GM18505 (cell line): Measurements from ENCODE around the gene TBC1D4.

ENCODE experiments used
- ATAC-seq: cut with Tn5 transposase; IDR thresholded peaks from one replicate; pipeline ENCODE4 v1.9.1; 2021; ENCODE audit not compliant: unreplicated experiment
- POLR2A ChIP-seq: IDR thresholded peaks from 4 replicates; pipeline ENCODE4 v1.6.1; 2011; ENCODE audit warnings: borderline replicate concordance; ENCODE audit not compliant: insufficient read depth, insufficient read length; ENCODE audit errors: extremely low read depth

Gene TBC1D4

DNA sequence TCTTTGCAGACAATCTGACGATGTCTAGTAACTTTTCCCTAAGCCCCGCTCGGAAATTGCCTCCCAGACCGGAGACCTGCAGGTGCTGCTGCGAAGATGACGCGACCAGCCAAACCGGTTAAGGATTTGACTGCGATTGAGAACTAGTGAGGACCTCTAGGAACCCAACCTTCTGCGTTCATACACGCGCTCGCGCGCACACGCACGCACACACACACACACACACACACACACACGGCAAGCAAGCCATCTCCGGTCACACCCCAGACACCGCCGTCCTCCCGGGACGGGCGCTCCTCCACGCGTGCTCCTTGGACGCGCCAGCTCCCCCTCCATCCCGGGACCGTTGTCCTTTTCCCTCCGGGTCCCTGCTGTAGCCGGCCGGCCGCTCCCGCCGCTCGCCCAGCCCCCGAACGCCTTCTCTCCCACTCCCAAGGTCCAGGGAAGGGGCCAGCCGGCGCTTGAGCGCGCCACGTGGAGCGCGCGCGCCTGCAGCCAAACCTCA, 1.2 kb downstream of the TBC1D4 start:
- ATAC-seq, result peak; percentile 24
- TF ChIP-seq POLR2A, result peak; percentile 53

DNA sequence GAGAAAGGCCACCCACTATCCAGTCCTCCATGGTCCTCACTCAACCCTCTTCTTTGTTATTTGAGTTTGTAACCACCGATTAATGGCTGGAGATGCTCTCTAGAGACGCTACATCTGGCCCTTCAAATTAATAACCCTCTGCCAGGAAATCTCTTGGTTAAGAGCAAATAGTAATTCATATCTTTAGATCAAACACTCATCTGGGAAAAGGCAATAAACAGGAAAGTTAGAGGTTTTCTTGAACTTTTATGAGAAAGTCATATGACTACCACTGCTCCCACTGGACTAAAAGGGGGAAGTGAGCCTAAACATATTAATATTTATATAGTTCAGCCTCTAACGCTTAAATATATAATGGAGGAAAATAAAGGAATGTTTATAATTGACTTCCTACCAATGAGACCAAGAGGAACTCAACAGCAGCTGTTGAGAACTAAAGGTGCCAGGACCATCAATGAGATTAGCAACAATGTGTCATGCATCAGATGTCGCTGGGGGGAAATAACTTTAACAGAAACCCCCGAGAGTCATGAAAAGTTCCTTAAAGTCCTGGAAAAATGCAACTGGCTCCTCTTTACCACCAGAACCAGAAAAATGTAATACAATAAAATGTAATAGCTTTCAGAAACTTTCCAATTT, 2.7 kb downstream of the TBC1D4 start:
- TF ChIP-seq POLR2A, result no peak
- no peak for ATAC-seq

DNA sequence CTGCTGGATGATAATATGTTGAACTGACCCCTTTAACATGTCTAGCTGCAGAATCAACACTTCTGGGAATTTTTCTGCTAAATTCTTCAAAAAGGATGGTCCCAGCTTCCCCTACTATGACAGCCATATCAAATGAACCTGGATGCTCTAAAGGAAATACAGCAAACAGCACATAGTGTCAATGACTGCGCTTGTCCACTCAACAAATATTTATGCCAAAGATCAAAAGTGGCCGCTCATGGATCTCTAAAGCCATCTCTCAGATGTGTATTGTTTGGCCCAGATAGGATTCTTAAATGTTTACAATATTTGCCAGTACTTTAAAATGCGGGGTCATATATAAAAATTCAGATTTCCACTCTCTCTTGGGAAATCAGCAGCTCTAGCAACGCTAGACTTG, 3.3 kb downstream of the TBC1D4 start:
- no peak for TF ChIP-seq POLR2A
- ATAC-seq, result no peak

DNA sequence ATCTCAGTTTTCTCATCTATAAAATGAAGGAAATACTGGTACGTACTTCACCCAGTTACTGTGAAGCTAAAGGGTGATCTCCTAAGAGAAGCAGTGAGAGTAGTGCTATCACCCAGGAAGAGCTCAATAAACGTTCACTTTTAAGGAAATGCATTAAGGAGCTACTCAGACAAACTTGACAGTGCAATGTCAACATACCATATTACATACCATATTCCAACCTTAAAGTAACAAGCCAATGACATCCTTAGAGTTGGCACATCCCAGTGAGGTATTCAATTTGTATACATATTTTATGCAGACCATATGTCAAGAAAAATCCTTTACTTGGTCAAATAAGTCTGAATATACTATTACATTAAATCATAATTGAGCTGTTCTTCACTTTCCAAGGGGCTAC, 7.0 kb downstream of the TBC1D4 start:
- ATAC-seq, result no peak
- TF ChIP-seq POLR2A, result no peak

DNA sequence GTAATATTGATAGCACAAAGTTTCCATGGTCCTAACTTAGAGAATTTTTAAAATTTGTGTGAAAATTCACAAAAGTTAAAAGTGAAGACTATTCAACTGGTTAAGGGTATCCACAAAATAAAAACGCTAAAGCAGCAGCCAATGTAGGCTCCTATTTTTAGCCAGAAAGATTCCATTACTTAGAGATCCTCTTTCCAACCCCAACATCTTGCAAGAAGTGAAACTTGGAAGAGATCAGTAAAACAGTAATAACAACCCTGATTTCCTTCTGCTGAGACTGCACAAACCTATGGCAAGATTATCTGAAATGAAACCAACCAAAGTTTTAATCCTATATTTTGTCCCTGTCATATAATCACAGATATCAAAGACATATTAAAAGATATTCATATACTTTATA, 8.5 kb downstream of the TBC1D4 start:
- ATAC-seq, result no peak
- no peak for TF ChIP-seq POLR2A

DNA sequence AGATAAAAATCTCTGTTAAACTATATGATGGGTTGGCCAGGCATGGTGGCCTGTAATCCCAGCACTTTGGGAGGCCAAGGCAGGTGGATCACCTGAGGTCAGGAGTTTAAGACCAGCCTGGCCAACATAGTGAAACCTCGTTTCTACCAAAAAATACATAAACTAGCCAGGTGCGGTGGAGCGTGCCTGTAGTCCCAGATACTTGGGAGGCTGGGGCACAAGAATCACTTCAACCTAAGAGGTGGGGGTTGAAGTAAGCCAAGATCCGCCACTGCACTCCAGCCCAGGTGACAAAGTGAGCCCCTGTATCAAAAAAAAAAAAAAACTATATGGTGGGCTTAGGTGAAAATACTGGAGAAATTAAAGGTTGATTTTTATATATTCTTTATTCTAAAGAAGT, 11.3 kb downstream of the TBC1D4 start:
- no peak for TF ChIP-seq POLR2A
- no peak for ATAC-seq

DNA sequence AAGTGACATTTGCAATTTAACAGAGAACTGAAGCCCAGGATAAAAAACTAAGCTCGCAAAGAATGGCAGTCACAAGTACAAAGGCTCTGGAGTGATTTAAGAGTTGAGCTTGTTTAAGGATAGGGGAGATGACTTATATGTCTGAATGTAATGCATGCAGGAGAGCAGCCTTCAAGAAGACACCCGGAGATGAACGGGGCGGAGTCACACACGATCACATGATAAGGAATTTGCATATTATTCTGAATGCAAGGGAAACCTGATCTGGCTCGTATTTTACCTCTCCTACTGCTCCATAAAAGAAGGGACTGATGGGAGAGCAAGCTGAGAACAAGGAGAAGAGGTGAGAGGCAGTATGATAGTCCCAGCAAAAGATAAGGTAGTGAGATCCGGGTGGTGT, 12.9 kb downstream of the TBC1D4 start:
- no peak for ATAC-seq
- TF ChIP-seq POLR2A, result no peak

DNA sequence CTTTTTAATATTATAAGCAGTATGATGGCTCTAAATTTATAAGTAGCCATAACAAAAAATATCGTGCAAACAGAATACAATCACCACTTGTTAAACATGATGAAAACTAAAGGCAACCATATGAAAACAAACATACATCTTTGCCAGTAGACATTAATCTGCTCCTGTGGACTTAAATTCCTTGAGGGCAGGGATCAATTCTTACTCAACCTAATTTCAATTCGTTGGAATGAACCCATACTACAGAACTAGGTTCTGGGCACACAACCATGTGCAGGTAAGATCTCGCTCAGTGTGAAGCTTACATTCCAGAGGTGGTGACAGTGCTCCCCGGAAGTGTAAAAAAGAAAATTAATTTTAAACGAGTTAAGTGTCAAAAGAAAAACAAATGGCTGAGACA, 13.4 kb downstream of the TBC1D4 start:
- no peak for ATAC-seq
- TF ChIP-seq POLR2A, result no peak

DNA sequence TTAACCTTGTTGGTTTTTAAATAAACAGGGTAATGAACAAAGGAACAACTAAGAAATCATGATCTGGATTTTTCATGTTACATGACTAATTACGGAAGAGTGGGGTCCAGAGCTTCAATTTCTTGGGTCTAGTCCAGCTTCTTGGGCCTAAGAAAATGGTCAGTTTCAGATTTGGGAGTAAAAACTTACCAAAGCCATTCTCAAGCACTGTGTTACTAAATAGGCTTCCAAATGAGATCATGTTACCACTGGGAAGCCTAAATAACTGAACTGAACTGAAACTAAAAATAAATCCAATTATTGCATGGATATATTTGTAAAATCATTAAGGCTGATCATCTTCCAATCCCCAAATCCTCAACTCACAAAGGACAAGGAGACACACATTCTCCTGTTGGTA, 13.9 kb downstream of the TBC1D4 start:
- TF ChIP-seq POLR2A, result no peak
- no peak for ATAC-seq

DNA sequence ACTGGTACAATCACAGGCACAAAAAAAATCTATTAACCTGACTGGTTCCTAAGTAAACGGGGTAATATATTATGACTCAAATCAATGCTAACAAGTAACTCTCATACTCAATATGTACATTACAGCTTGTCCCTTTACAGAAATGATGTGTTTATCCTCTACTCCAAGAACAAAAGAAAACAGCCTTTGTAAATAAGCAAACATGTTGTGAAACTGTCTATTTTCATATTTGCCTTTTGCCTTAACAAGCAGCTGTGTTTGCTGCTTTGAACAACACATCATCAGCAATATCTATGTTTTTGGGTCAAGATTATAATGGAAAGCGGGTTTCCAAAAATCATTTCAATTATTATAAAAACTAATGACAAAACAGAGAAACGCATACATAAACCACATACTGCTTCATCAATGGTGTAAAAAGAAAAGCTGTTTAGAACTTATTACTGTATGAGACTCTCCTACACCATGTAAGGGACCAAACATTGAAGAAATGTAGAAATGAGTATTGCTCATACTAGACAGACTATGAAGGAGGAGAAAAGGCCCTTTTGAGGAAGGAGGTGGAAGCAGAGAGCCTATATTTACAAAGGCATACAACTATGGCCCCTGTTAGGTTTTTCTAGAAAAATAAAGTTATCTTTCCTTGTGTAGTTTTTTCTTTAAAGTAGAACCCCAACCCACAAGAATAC, 14.8 kb downstream of the TBC1D4 start:
- no peak for TF ChIP-seq POLR2A

DNA sequence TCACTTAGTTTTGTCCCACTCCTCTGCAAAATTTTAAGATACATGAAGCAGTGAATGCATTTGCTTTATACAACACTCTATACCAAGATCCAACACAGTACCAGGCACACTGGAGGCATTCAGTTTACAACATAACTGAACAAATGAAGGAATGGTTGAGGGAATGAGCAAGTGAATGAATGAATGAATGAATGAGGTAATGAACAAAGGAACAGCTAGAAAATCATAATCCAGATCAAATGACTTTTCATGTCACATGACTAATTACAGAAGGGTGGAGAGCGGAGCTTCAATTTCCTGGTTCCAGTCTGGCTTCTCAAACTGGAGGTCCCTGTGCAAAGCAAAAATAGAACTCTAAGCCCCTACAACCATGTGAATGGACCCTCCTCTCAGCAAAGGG, 16.7 kb downstream of the TBC1D4 start:
- ATAC-seq, result no peak
- no peak for TF ChIP-seq POLR2A

More for the DNA sequence above, 14.8 kb downstream of the TBC1D4 start:
- ATAC-seq, result no peak

DNA sequence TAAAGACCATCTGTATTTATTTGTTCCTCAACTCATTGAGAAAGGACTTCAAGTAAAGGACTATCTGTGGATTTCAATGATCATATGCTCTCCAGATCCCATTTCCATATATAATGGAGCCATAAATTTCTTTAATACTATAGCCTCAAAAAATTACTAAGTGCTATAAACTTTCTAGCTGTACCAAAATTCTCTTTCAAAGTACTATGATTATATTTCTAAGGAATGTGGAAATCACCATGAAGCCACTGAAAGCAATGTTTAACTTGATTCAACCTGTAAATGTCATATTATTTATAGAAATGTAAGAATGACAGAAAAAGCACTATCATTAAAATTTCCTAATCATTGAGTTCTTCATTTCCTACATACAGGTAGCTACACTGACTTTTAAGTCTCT, 20.7 kb downstream of the TBC1D4 start:
- no peak for ATAC-seq
- TF ChIP-seq POLR2A, result no peak

DNA sequence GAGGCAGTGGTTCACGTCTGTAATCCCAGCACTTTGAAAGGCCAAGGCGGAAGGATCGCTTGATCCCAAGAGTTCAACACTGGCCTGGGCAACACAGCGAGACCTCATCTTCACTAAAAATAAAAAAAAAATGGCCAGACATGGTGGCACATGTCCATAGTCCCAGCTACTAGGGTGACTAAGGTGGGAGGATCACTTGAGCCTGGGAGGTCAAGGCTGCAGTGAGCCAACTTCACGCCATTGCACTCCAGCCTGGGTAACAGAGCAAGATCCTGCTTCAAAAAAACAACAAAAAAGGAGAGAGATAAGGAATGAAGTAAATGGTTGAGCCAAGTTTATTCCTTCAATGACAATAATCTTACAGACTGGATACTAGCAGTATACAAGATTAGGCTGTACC, 21.3 kb downstream of the TBC1D4 start:
- no peak for TF ChIP-seq POLR2A
- no peak for ATAC-seq

DNA sequence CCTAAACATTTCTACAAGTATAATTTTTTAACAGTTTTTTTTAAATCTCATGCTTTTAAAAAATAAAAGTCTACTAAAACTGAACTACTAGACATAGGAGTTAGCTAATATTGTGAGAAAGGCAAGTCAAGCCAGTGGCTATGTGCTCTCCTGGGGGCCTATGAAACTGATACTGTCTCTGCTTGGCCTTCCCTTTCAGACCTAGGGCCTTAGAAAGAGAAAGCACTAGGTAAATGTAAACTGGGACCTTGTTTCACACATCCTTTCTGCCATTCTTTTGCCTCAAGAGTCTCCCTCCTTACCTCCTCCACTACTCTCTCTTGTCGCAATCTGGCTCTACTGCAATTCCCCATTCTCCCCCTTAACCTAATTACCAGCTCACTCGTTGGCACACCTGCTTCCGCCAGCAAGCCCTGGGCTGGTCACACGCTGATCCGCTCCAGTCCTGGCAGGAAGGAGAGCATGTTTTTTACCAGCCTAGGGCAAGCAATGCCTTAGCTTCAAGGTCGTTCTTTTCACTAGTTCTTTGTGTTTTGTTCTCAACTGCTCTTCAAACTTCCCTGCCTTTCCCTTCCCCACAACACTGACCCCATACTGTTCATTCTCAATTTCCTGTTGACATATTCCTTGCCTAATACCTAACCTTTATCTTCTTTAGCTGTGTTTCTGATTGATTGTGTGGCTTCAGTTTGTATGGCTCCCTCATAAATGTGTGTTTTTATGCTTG, 23.1 kb downstream of the TBC1D4 start:
- no peak for TF ChIP-seq POLR2A
- peak; percentile 99 for ATAC-seq
